Heart right ventricle (tissue), 16 donors: Measurements from ENCODE around the gene NEFH. TPM values are rescaled to one million over a fixed set of nuclear protein-coding genes. Genes with fewer than 3 reads are reported as not detected.

Experiments
- ATAC-seq, 8 donors: fragments of 200-7000 bp; cut with Tn5 transposase; one replicate each; pipeline ENCODE4 v1.9.1; 2020; ENCODE audit warnings: mild to moderate bottlenecking in 8 of 8, moderate library complexity in 8 of 8, moderate number of reproducible peaks in 1 of 8
- DNase-seq, 2 donors: peaks; one replicate each; pipeline ENCODE4 v3.0.0-alpha.2; 2020
- H3K27ac ChIP-seq, 10 donors: fragments of 200-600 bp; sonication (generic) in 2 of 10; one replicate each; pipeline versions ENCODE4 v1.5.0 to v1.8.0; 2020 to 2022; ENCODE audit warnings: mild to moderate bottlenecking in 3 of 10
- H3K27me3 ChIP-seq, 7 donors: fragments of 200-600 bp; one replicate each; pipeline ENCODE4 v1.8.0; 2021 to 2022; ENCODE audit warnings: mild to moderate bottlenecking in 2 of 7
- H3K36me3 ChIP-seq, 9 donors: fragments of 200-600 bp; sonication (generic) in 1 of 9; one replicate each; pipeline versions ENCODE4 v1.5.0 to v1.8.0; 2020 to 2022; ENCODE audit warnings: mild to moderate bottlenecking in 2 of 9
- H3K4me1 ChIP-seq, 9 donors: fragments of 200-600 bp; sonication (generic) in 1 of 9; one replicate each; pipeline versions ENCODE4 v1.5.0 to v1.8.0; 2020 to 2022; ENCODE audit warnings: mild to moderate bottlenecking in 4 of 9
- H3K4me3 ChIP-seq, 10 donors: fragments of 200-600 bp; sonication (generic) in 2 of 10; one replicate each; pipeline versions ENCODE4 v1.5.0 to v1.8.0; 2020 to 2022; ENCODE audit warnings: mild to moderate bottlenecking in 7 of 10, moderate library complexity in 2 of 10
- H3K9me3 ChIP-seq, 11 donors: fragments of 200-600 bp in 10 of 11; sonication (generic) in 2 of 11; one replicate each; pipeline versions ENCODE4 v1.5.0 to v1.8.0; 2013 to 2022; ENCODE audit warnings: mild to moderate bottlenecking in 2 of 11, control low read depth in 1 of 11, moderate library complexity in 1 of 11
- WGBS, 2 donors: extraction: QIAGEN DNeasy Blood & Tissue Kit; methylation state at CpG; one replicate each; pipeline ENCODE4 v1.1.7; 2013; ENCODE audit warnings: inconsistent platforms in 1 of 2; 5-methylcytosine and 5-hydroxymethylcytosine counted together
- intact Hi-C, 10 donors: fragments of 100-400 bp; cut with DNase I; formaldehyde crosslinking; loops; one replicate each; pipeline versions ENCODE4 v1.11.1 to v1.14.2; 2022
- polyA plus RNA-seq, 2 donors: library from polyadenylated mRNA; stranded (reverse); fragments of 200-250 nt; gene quantifications; one replicate each; pipeline ENCODE4 v1.2.3, GENCODE V29; 2013
- total RNA-seq, 10 donors: library from RNA; stranded (reverse); fragmentation: NEBNext Ultra II Directional in 3 of 10; extraction: Animal tissue kit (Norgen Biotek cat#: 25700) in 3 of 10; gene quantifications; one replicate each; pipeline versions ENCODE4 v1.2.1 to v1.2.4, GENCODE V29; 2021 to 2023
- TF ChIP-seq, protein P1 (sequence below), 9 donors: fragments of 200-600 bp; sonication (generic) in 2 of 9; IDR thresholded peaks; one replicate each; pipeline versions ENCODE4 v1.5.0 to v1.8.0; 2021 to 2022; ENCODE audit warnings: antibody characterized with exemption in 9 of 9, mild to moderate bottlenecking in 5 of 9, moderate library complexity in 1 of 9
- donor health status: Arrhythmogenic right ventricular cardiomyopathy.
- donor health status: ischemic (EF 13 %, LVEDD 7.1; RV severe dilation, severe dysfunction).
- donor health status: healthy with polysubstance abuse.
- donor health status: DM: no; HTN: yes; CAD: no.
- donor health status: DM: no; HTN: no; CAD: no.
- donor health status: ischemic (EF 25% LVEDD 6.9; RV normal size, moderate dysfunction).
- donor health status: ischemic (EF 25% LVEDD 5.7; RV mildly dilated, moderate dysfunction).
- donor health status: healthy.
- donor health status: DM: yes; HTN: yes; CAD: no.
- donor health status: Ischemic cardiomyopathy.
- donor health status: ischemic (EF 35%, LVEDD 5.7; RV mildly dilated, moderate dysfunction).
- donor health status: nonischemic (EF 11% LVEDD 7.7; RV severe dilation, severe dysfunction).
- donor health status: DM: yes; HTN: yes; CAD: no.
- donor health status: PGD.
- donor health status: ischemic (EF 29% LVEDD 5.4; RV normal size, mild dysfunction).
- donor health status: nonischemic (EF 23%, LVEDD 6.1; RV moderate dilation, normal function).

The NEFH gene
- total and polyA plus RNA-seq, 12 donors = 0.07 to 0.60 (median 0.18) TPM; not detected in 3

- H3K27ac ChIP-seq = no peak overlapping the region
- no peak for ATAC-seq
- TF ChIP-seq, protein P1, sequence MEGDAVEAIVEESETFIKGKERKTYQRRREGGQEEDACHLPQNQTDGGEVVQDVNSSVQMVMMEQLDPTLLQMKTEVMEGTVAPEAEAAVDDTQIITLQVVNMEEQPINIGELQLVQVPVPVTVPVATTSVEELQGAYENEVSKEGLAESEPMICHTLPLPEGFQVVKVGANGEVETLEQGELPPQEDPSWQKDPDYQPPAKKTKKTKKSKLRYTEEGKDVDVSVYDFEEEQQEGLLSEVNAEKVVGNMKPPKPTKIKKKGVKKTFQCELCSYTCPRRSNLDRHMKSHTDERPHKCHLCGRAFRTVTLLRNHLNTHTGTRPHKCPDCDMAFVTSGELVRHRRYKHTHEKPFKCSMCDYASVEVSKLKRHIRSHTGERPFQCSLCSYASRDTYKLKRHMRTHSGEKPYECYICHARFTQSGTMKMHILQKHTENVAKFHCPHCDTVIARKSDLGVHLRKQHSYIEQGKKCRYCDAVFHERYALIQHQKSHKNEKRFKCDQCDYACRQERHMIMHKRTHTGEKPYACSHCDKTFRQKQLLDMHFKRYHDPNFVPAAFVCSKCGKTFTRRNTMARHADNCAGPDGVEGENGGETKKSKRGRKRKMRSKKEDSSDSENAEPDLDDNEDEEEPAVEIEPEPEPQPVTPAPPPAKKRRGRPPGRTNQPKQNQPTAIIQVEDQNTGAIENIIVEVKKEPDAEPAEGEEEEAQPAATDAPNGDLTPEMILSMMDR (IDR thresholded peaks at IDR 0.05) = no peak
- H3K4me3 ChIP-seq = no peak overlapping the region
- no peak for DNase-seq
- H3K36me3 ChIP-seq = no peaks in the 10 kb centered on the region
- peaks cover 0 to 29% (median 0%) of the 10 kb centered on the region in 7 donors for H3K27me3 ChIP-seq
- intact Hi-C loops = no loop called here
- WGBS, 2 donors = 48 to 49% methylated on average over 14 of the region's 14 CpGs
- H3K9me3 ChIP-seq = no peaks in the 10 kb centered on the region
- H3K4me1 ChIP-seq = no peaks in the 10 kb centered on the region
These were observed 35.9 kb upstream of the NEFH start for GRCh38 chr22:29443861-29444792.

- no peaks in the 10 kb centered on the region for H3K4me1 ChIP-seq
- peaks cover 0 to 32% (median 0%) of the 10 kb centered on the region in 7 donors for H3K27me3 ChIP-seq
- no peak overlapping the region for H3K27ac ChIP-seq
- 71 to 83% methylated on average over 4 of the region's 4 CpGs for WGBS, 2 donors
- ATAC-seq = no peak
- no peak for DNase-seq
- no peak overlapping the region for H3K4me3 ChIP-seq
- intact Hi-C loops = no loop called here
- no peaks in the 10 kb centered on the region for H3K36me3 ChIP-seq
- TF ChIP-seq, protein P1 (IDR thresholded peaks at IDR 0.05) = no peak
- H3K9me3 ChIP-seq = no peaks in the 10 kb centered on the region
These were observed 34.5 kb upstream of the NEFH start for GRCh38 chr22:29445508-29445907.

DNA sequence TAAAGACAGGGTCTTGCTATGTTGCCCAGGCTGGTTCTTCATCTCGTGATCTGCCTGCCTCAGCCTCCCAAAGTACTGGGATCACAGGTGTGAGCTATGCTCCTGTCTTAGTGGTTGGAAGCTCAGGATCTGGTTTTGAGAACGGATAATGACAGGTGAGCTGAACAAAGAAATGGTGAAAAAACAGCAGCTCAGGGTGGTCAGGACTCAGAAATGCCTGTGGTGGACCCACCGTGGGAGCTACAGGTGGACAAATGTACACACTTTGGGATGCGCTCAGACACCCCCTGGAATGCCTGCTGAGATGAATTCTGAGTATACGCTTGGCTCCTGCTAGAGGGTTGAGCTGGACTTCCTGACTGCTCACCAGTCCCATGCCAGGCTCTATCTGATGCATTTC, 32.1 kb upstream of the NEFH start:
- H3K27me3 ChIP-seq = peaks cover 0 to 28% (median 0%) of the 10 kb centered on the region in 7 donors
- TF ChIP-seq, protein P1 (IDR thresholded peaks at IDR 0.05) = no peak
- no peak overlapping the region for H3K4me3 ChIP-seq
- intact Hi-C loops = no loop called here
- ATAC-seq = no peak
- H3K27ac ChIP-seq = no peak overlapping the region
- H3K36me3 ChIP-seq = no peaks in the 10 kb centered on the region
- no peaks in the 10 kb centered on the region for H3K9me3 ChIP-seq
- WGBS, 2 donors = 82 to 90% methylated on average over 5 of the region's 5 CpGs
- no peaks in the 10 kb centered on the region for H3K4me1 ChIP-seq
- DNase-seq = no peak

GRCh38 chr22:29449296-29449875, 30.6 kb upstream of the NEFH start:
- H3K4me3 ChIP-seq = no peak overlapping the region
- H3K27me3 ChIP-seq = peaks cover 0 to 14% (median 0%) of the 10 kb centered on the region in 7 donors
- H3K4me1 ChIP-seq = no peaks in the 10 kb centered on the region
- TF ChIP-seq, protein P1 (IDR thresholded peaks at IDR 0.05) = no peak
- no peak for ATAC-seq
- no peak overlapping the region for H3K27ac ChIP-seq
- no peaks in the 10 kb centered on the region for H3K9me3 ChIP-seq
- DNase-seq = no peak
- H3K36me3 ChIP-seq = no peaks in the 10 kb centered on the region
- intact Hi-C loops = no loop called here
- 92% methylated on average over 11 of the region's 11 CpGs for WGBS, 2 donors
